DLD1 (cell line): ENCODE results near the gene GPR26.

ENCODE experiments used
- in situ Hi-C: cut with HindIII; loops from 2 replicates; pipeline ENCODE4 v1.10.0; 2017; ENCODE audit warnings: low sequenced_read_pairs

Gene GPR26

DNA sequence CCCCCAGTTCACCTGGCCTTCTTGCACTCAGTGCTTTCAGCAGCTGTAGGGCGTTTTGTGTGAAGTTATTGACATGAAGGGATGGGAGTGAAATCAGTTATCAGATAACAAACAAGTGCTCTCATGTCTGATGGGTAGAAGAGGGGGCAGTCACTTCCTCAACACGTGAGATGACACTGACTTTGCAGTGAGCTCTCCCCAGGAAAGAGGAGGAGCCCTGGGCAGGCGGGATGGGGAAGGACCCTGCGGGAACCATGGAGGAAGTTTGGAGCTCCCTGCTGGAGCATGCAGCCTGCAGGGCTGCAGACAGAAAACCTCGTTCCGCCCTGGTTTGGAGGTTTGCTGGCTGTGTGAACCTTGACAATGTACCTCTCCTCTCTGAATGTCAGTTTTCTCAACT, 38.7 kb downstream of the GPR26 start:
- in situ Hi-C loops, result no loop called here

DNA sequence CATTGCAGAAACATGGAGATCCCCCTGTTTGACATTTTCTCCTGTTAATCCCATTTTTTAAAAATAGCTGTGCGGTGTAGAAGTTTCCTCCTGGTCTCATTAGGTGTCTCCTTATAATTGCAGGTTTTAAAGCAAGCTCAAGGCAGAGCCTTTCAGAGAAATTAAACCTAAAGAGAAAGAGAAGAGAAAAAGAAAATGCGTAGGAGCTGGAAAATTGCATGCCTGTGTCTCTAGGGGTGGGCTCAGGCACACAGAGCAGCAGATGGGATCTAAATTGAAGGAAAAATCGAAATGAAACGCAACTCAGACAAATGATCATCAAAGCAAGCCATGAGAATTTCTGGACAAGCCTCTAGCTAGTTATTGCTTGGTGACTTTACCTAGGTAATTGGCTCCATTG, 40.1 kb downstream of the GPR26 start:
- in situ Hi-C loops, result no loop called here

DNA sequence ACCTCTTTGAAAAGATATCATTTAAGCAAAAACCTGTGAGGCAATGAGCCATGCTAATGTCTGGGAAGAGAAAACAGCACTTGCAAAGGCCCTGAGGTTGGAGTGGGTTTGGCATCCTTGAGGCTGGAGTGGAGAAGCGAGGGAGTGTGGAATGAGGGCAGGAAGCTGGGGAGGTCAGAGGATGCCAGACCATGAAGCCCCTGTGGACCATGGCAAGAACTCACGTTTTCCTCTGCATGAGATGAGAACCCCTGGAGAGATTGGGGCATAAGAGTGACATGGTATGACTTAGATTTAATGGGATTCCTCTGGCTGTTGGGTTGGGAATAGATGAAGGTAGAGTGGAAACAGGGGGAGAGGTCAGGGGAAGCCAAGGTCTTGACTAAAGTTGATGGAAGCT, 49.4 kb downstream of the GPR26 start:
- in situ Hi-C loops, result no loop called here

DNA sequence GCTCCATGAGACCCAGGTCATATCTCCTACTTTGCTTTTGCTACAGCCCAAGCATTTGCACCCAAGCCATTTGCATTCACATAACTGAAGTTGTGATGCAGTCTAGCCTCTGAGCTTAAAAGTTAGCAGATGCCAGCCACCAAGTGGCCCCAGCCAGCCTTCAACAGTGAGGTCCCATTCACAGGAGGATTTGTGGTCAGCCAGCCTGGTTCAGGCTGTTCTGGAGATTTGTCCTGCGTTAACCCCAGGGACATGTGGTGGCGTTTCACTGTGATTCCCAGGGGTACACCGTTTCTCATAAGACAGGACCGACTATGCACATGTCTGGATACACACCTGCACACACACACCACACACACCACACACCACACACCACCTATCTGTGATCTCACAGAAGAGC, 51.2 kb downstream of the GPR26 start:
- in situ Hi-C loops, result no loop called here

DNA sequence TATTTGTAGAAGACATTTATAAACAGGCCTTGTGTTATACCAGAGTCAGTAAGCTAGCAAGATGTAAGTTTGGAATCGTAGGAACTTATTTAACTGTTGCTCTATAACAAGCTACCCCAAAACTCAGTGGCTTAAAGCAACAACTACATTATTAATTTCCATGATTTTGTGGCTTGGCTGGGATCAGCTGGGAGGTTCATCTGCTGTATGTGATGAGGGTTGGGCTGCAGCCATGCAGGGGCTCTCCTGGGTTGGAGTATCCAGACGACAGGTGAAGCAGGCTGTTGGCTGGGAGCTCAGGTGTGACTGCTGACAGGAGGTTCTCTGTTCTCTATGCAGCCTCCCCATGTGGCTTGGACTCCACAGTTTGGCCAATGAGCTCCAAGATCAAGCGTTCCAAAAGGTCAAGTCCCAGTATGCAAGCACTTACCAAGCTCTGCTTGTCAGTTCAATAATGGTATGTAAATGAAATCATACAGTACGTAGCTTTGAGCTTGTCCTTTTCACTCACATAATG, 52.4 kb downstream of the GPR26 start:
- in situ Hi-C loops, result no loop called here

DNA sequence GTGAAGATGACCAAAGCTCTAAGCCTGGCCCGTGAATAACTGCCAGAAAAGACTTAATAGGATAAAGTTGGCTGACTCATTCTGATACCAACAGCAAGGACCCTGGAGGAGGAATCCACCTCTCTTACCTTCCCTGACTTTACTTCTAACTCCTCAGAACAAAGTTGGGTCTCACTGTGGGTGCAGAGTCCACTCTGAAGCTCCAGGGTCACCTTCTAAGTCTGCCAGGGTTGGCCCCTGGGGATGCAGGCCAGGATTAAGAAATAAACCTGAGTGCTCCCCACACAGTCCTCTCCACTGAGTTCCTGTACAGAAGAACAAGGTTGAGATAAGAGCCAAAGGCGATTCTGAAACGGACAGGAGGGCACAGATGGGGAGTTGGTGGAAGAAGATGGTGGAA, 54.4 kb downstream of the GPR26 start:
- in situ Hi-C loops, result no loop called here

DNA sequence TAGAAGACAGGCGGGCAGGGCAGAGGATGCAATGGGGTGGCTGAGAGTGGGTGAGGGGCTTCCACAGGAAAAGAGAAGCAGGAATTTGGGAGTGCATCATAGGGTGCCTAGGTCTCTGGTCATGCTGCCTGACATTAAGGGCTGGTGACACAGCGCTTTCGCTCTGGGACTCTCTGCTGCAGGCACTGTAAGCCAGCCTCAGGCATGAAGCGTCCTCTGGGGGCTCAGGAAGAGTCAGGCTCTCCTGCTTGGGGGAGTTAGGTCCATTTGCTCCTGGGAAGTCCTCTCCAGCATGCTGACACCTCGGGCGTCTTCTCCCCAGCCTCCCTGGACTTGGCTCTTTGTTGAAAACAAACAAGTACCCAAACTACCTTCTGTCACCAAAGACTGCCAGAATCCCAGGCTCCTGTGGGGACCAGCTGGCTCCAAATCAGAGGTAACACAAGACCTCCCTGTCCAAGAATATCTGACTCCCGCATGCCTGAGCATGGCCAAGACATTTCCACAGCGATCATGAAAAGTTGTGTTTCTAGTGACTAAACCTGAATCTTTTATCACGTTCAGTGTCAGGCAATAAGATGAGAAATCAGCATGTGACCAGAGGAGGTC, 55.4 kb downstream of the GPR26 start:
- in situ Hi-C loops, result no loop called here

DNA sequence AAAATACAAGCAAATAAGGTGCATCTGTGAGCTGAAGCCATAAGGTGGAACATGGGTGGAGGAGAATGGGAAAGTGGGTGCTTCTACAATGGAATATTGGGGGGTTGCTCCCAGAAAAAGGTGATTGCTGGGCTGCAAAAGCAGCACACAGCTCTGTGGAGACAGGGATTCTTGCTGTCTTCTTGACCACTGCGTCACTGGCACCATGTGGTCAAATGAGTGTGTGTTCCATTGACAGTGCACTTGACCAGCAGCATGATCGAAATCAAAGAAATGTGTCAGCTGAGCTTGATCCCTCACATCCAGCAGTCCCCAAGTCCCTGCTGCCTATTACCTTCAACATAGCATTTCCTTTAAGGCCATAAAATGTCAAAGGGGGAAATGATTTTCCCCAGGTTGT, 56.2 kb downstream of the GPR26 start:
- in situ Hi-C loops, result no loop called here

DNA sequence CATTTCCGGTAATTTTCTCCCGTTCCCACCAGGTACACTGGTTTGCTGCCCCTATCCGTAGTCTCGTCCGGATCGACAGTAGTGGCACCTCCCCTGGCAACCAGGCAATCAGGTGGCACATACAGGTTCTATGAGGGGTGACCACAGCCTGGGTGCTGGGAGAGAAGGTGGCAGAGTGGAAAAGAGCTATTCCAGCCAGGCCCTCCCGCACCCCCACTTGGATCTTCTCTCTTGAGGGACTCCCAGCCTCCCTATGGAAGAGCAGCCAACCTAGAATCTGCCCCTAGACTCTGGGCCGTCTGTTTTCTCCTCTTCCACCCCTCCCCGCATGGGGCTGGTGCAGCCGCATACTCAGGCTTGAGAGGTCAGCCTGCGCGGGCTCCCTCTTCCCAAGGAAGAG, 58.6 kb downstream of the GPR26 start:
- in situ Hi-C loops, result no loop called here

DNA sequence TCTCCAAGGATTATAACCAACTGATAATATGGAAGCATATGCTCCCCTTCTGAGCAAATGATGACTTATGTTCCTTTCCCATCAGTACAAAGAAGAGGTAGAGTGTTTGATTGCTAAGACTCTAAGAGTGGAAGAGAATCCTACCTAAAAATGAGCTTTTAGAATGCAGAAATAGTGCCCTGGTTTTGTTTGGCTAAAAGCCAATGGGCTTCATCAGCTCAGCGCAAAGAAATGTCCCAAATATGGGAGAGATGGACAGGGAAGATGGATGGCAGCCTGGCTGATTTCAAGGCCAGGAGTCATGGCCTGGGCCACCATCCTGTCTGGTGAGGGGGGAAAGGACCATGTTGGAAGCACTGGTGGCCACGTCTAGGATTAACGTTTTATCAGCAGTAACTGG, 60.2 kb downstream of the GPR26 start:
- in situ Hi-C loops, result no loop called here

DNA sequence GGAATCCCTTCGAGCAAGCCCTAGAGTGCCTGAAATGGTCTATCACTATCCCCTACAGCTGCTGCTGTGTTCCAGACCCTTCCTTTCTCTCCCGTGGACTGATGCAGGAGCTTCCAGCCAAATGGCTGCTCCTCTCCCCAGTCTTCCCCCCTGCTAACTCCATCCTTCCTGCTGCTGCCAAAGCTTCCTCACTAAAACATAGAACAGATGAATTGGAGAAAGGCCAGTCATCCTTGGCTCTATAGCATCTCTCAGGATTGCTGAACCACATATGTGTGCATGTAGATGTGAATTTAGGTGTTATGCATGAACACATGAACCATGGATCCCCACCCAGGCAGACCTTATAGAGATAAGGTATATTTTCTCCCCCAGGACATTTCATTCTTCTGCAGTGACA, 60.7 kb downstream of the GPR26 start:
- in situ Hi-C loops, result no loop called here

DNA sequence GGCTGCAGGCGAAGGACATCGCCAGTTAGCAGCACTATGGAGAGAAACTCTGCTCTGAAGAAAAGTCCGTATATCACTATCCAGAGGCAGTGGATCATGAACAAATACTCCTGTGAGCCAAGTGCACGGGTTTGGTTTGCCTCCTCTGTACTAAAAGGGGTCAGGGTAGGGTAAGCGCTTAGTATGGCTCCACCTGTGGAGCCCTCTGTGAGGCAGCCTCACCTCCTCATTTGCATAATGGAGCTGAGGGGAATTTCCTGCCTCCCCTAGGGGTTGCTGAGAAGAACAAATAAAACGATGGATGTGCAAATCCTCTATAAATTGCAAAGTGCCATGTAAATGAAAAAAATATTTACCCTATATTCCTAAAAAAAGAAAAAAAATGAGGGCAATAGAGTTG, 63.4 kb downstream of the GPR26 start:
- in situ Hi-C loops, result no loop called here

DNA sequence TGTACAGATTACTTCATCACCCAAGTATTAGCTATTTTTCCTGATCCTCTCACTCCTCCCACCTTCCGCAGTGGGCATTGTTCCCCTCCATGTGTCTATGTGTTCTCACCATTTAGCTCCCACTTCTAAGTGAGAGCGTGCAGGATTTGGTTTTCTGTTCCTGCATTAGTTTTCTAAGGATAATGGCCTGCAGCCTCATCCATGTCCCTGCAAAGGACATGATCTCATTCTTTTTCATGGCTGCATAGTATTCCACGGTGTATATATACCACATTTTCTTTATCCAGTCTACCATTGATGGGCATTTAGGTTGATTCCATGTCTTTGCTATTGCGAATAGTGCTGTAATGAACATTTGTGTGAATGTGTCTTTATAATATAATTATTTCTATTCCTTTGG, 70.8 kb downstream of the GPR26 start:
- in situ Hi-C loops, result loop anchor here (10.0 kb wide), 1 partner anchor 642 kb away; no protein-coding TSS in a partner anchor

DNA sequence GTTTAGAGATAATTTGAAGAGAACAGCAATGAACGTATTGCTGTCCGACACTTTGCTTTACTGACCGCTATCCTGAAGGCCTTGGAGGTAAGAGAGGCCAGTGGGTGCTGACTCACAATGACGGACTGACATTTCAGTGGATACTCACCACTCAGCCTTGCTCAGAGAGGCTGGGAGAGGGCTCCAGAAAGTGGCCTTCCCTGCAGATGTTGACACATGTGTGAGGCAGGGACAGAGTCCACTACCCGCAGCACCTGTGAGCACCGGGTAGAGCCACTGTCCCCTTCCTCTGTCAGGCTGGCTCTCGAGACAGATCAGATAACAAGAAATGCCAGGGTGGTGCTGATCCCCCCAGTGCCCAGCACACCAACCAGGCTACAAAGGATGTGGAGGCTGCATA, 75.0 kb downstream of the GPR26 start:
- in situ Hi-C loops, result no loop called here

DNA sequence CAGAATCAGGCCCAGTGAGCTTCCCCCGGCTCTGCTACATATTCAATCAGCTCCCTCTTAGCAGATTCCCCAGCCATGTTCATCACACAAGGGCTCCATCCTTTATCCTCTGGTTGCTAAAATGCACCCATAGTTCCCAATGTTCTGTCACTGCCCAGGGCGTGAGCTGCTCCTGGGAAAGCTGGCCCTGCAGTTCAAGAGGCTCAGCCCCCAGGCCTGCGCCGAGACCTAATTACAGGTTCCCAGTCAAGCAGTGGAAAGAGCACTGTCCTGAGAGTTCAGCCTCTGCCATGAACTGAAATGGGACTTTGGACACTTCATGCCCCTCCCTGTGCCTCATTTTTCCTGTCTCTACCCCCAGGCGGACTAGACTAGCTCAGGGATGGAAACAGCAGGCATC, 75.6 kb downstream of the GPR26 start:
- in situ Hi-C loops, result no loop called here

DNA sequence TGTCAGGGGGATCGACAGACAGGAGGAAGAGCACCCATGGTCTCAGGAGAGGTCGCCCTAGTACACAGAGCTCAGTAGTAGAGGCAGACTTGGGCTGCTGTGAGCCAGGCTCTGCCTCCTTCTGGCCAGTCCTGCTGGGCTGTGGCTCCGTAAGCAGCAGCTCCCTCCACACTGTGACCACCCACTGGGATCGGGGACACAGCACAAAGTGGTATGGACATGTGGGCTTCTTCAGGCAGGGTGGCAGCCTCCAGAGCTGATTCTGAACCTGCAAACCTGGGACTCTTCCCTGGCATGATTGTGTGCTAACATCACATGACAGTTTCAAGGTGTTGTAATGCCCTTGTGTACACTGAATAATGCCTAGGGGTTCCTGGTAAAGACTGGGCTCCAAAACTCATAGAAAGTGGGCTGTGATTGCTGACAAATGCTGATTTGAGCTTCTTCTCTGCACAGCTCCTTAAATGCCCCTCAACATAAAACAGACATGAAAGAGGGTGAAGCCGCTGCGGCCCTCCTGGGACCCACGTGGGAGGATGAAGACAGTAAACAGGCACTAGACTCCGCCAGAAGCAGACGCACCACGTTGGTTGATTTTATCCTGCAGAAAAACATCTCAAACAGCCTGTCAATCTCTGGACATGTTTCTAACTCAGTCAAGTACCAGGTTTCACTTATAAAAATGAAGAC, 76.7 kb downstream of the GPR26 start:
- in situ Hi-C loops, result no loop called here

DNA sequence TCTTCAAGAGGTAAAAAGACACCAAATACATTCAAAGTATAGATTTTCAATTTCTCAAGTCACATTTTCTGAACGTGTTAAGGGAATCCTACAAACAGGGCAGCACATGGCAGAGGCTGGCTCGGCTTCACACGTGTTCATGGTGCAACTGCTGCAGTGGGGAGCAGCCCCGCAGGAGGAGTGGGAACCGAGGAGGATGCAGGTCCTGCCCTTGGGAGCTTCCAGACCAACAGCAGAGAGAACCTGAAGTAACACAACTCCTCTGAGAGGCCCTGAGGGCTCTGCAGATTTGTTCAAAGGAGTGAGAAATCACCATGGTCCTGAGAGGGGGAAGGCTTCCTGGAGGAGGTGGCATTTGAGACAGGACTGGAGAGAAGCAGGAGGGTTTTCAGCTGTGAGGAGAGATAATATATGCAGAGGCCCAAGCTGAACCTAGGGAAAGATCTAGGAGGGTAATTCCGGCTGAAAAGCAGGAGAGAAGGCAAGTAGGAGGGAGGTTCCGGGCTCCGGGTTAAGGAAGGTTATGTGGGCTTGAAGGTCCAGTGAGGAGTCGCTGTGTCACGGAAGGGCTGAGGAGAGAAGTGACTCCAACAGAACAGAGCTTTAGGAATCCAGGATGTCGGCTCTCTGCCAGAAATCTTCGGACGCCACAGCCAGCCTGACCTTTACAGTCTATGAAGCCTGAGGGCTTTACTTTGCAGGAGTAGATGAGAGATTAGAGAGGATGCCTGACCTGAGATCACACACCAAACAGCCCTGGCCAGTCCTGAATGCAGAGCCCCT, 77.5 kb downstream of the GPR26 start:
- in situ Hi-C loops, result no loop called here

DNA sequence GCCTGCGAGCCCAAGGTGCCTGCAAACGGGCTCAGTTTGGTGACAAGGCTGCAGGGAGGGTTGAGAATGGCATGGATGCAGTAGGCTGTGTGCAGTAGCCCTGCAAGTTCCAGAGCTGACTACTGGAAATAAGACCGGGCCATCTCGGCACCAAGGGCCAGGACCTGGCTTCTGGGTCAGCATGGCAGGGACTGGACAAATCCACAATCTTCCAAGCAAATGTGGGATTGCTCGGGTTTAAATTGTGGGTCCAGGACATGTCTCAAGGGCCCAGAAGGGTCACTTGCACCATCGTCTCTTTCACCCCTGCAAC, 78.0 kb downstream of the GPR26 start:
- in situ Hi-C loops, result no loop called here
